ENCODE data around the gene CCDC197. TPM values are rescaled to one million over a fixed set of nuclear protein-coding genes. Genes with fewer than 3 reads are reported as not detected.

CCDC197 gene
- total RNA-seq, 2 experiments from 2014 or later = not detected

GRCh38 chr14:94048691-94049624 is 51.9 kb downstream of the CCDC197 start:
- intact Hi-C loops (cut with micrococcal nuclease; ENCODE audit: unreplicated experiment) = no loop called here
- Histone ChIP-seq H3K9me2 (ENCODE audit: insufficient read depth, low read length) (no peaks in the 10 kb centered on the region), H3K27ac (ENCODE audit: low read depth, low read length, poor library complexity, severe bottlenecking) (no peak overlapping the region), H3K36me3 (ENCODE audit: insufficient read depth, low read length) (peaks cover 64% of the 10 kb centered on the region), H3K4me3 (ENCODE audit: low read depth, low read length, poor library complexity, severe bottlenecking) (no peak overlapping the region), H3K4me2 (ENCODE audit: low read length) (no peak overlapping the region), H2AFZ (ENCODE audit: low read length) (no peak overlapping the region), H3K4me1 (ENCODE audit: insufficient read depth, low read length, poor library complexity, severe bottlenecking) (no peaks in the 10 kb centered on the region), H3K9me3 (ENCODE audit: low read length) (no peaks in the 10 kb centered on the region), H3K79me2 (ENCODE audit: insufficient read depth, low read depth, low read length) (no peaks in the 10 kb centered on the region), H4K20me1 (ENCODE audit: insufficient read depth, low read length) (no peaks in the 10 kb centered on the region)
- POLR2A ChIA-PET = interaction anchor here (1.2 kb wide), 1 partner anchor 31 kb away, joined by 3 read pairs; no protein-coding TSS in a partner anchor
- DNase-seq (ENCODE audit: low spot score) = no peak
- BruUV-seq (replicated peaks) = no TSS peak
- CTCF ChIA-PET (ENCODE audit: unreplicated experiment) = interaction anchor here (0.7 kb wide), 1 partner anchor 87 kb away, joined by 3 read pairs; no protein-coding TSS in a partner anchor
- no peak for TF ChIP-seq EZH2phosphoT487 (IDR thresholded peaks at IDR 0.05; ENCODE audit: borderline replicate concordance, low read depth, low read length)
- TF ChIP-seq, protein P1, sequence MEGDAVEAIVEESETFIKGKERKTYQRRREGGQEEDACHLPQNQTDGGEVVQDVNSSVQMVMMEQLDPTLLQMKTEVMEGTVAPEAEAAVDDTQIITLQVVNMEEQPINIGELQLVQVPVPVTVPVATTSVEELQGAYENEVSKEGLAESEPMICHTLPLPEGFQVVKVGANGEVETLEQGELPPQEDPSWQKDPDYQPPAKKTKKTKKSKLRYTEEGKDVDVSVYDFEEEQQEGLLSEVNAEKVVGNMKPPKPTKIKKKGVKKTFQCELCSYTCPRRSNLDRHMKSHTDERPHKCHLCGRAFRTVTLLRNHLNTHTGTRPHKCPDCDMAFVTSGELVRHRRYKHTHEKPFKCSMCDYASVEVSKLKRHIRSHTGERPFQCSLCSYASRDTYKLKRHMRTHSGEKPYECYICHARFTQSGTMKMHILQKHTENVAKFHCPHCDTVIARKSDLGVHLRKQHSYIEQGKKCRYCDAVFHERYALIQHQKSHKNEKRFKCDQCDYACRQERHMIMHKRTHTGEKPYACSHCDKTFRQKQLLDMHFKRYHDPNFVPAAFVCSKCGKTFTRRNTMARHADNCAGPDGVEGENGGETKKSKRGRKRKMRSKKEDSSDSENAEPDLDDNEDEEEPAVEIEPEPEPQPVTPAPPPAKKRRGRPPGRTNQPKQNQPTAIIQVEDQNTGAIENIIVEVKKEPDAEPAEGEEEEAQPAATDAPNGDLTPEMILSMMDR (conservative IDR thresholded peaks at IDR 0.05; ENCODE audit: low read length) = no peak

GRCh38 chr14:94049625-94050023 is 52.5 kb downstream of the CCDC197 start:
- Histone ChIP-seq H4K20me1 (ENCODE audit: insufficient read depth, low read length) (no peaks in the 10 kb centered on the region), H3K4me3 (ENCODE audit: low read depth, low read length, poor library complexity, severe bottlenecking) (no peak overlapping the region), H3K9me3 (ENCODE audit: low read length) (no peaks in the 10 kb centered on the region), H2AFZ (ENCODE audit: low read length) (no peak overlapping the region), H3K79me2 (ENCODE audit: insufficient read depth, low read depth, low read length) (no peaks in the 10 kb centered on the region), H3K27ac (ENCODE audit: low read depth, low read length, poor library complexity, severe bottlenecking) (no peak overlapping the region), H3K36me3 (ENCODE audit: insufficient read depth, low read length) (peaks cover 70% of the 10 kb centered on the region), H3K4me1 (ENCODE audit: insufficient read depth, low read length, poor library complexity, severe bottlenecking) (no peaks in the 10 kb centered on the region), H3K4me2 (ENCODE audit: low read length) (no peak overlapping the region), H3K9me2 (ENCODE audit: insufficient read depth, low read length) (no peaks in the 10 kb centered on the region)
- no peak for DNase-seq (ENCODE audit: low spot score)
- POLR2A ChIA-PET = no interaction called here
- intact Hi-C loops (cut with micrococcal nuclease; ENCODE audit: unreplicated experiment) = no loop called here
- no TSS peak for BruUV-seq (replicated peaks)
- TF ChIP-seq, protein P1 (conservative IDR thresholded peaks at IDR 0.05; ENCODE audit: low read length) = no peak
- no peak for TF ChIP-seq EZH2phosphoT487 (IDR thresholded peaks at IDR 0.05; ENCODE audit: borderline replicate concordance, low read depth, low read length)
- CTCF ChIA-PET (ENCODE audit: unreplicated experiment) = no interaction called here

Data from OCI-LY7 (cell line).